Stimulated activated CD4-positive, alpha-beta T cell treated with anti-CD3 and anti-CD28 coated beads, Interleukin-15, amount 100 ng/mL, for 1 hour (primary cell): ENCODE measurements around the gene SMIM23.
"Not testable (repeated sequence)": the region's sequence is repeated elsewhere in the genome, so short reads cannot be mapped to it uniquely, and the experiment has no call there.

Experiments used
- DNase-seq, 2 donors: peaks; one replicate each; pipeline ENCODE4 v3.0.0-alpha.2; 2020; ENCODE audit warnings: low read depth in 1 of 2, low spot score in 1 of 2

The SMIM23 gene

DNA sequence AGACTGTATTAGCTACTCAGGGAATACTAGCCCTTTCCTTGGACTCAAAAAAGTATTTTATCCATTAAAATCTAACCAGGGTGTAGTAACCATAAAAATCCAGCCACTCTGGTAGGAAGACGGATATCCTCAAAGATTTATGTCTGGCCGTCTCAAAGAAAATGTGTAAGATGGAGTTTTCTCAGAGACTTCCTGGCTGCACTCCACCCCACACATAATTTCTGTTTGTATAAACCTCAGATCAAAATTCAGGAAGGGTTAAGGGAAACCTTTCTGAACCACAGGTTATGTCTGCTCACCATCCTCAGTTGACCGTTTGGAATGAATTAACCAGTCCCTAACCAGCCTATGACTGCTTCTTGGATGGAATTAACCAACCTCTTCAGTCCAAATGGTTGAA, 13.8 kb upstream of the SMIM23 start:
- no peak for DNase-seq

DNA sequence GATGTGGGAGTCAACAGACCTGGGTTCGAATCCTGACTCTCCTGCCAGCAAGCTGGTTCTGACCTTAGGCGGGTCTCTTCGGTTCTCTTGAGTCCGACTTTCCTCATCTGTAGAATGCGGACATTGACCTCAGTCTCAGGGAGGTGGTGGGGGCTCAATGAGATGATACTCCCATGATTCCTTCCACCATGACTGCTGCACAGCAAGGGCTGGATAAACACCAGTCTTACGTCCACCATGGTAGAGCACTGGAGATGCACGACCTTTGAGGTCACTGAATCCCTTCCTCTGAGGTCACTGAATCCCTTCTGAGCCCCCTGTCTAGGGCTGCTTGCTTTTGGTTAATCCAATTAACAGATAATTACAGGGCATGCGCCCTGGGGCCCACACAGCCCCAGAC, 12.5 kb upstream of the SMIM23 start:
- no peak for DNase-seq

DNA sequence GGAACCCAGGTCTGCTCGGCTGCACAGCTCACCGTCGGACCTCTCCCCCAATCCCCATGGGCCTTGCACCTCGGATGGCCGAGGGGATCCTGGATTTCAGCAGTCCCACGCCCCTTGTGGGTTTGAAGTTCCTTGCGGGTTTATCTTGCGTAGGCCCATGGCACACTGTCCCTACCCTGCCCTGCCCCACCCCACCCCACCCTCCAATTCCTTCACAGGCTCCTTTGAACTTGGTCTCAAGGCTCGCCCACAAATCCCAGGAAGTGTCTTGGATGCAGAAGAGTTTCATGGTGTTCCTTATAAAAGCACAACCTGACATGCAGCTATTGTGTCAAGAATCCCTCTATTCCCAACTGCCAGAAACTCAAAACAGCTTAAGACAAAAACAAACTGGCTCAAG, 11.2 kb upstream of the SMIM23 start:
- no peak for DNase-seq

DNA sequence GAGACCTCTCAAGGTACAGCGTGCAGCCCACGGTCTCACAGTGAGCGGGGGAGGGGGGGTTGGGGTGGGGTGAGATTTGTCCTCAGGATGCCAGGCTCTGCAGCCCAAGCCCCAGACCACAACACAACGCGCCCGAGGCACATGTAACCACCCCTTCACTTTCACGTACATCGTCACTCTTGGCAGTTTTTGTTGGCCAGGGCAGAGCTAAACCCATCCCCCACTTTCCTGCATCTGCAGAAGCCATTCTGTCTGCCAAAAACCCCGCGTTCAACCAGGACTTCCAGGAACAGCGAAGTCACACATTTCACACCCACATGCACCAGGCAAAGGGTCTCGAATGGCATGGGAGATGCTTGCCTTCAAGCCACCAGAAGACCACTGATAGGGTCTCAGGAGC, 9.4 kb upstream of the SMIM23 start:
- no peak for DNase-seq

DNA sequence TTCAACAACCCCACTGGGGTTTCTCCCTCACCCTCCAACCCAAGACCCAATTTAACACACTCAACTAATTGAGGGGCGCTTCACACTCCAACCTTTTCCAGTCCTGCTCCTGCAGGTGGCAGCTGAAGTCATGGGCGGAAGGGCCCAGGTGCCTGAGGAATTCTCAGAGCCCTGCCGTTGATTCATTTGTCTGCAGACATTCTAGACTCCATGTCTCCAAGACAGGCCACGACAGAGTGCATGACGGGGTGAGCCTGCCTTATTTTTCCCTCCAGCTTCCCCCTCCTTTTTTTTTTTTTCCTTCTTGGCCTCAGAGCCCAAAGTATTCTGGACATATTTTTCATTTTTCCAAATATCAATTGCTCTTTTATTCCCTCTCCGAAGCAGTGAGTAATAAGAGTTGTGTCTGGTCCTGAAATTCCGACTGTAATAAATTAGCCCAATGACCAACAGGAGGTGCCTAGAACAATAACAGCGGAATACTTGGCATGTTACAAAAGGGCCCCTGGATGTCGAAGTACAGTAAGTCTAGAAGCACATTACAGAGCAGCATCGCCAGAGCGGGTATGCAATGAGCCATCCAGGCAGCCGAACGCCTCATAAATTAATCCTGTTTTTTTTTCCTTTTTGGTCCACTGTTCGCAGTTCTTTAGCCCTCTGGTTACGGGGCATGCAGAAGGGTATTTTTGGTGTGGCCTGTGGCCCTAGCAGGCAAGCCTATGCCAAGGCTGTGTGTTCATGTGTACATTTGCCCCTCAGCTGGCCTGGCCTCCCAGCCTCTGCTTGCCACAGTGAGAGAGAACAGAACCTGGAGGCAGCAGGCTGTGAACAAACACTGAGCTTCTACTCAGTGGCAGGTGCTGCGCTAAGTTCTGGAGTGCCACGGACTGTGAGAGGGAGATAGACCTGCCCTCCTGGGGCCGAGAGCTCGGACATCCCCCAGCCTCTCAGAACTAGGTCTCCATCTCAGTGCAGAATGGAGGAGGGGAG, 8.6 kb upstream of the SMIM23 start:
- DNase-seq: no peak

DNA sequence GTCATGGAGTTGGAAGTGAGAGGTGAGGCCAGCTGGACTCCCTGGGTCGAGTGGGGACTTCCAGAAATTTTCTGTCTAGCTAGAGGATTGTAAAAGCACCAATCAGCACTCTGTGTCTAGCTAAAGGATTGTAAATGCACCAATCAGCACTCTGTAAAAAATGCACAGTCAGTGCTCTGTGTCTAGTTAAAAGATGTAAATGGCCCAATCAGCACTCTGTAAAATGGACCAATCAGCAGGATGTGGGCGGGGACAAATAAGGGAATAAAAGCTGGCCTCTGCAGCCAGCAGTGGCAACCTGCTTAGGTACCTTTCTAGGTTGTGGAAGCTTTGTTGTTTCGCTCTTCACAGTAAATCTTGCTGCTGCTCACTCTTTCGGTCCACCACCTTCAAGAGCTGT, 3.9 kb upstream of the SMIM23 start:
- DNase-seq: not testable (repeated sequence)

DNA sequence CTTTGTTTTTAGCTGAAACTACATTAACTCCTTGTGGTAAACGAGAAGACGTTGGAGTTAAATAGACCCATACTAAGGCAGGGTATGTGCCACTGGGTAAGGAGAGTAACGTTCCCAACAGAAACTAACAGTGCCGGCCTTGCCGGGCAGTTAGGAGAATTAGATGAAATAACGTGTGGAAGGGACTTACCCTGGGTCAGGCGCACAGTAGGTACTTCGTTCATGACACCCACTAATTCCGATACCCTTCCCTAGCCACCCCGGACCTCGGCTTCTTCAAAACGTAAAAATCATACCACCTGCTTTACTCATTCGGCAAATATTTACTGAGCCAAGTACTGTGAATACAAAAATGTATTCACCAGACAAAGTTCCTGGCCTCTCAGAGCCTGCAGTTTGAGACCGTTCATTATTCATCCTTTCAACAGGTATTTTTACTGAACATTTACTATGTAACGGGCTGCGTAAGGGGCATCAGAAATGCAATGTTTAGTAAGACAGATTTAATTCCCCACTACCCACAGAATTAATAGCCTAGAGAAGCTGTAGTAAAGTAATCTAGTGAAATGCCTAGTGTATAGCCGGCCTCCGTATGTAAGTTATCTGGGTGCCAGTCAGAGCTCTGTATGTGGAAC, 3.2 kb upstream of the SMIM23 start:
- DNase-seq: no peak

DNA sequence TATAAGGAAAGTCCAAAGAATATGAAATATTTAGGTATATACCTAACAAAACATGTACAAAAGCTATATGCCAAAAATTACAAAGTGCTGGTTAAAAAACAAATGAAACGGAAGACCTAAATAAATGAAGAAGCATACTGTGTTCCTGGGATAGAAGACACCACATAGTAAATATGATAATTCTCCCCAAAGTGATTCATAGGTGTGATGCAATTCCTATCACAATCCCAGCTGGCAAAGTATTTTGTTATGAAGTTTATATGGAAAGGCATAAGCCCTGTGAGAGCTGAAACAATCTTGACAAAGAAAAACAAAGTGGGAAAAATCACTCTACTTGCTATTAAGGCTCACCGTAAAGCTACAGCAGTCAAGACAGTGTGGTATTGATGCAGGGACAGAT, 2.6 kb upstream of the SMIM23 start:
- DNase-seq: no peak

DNA sequence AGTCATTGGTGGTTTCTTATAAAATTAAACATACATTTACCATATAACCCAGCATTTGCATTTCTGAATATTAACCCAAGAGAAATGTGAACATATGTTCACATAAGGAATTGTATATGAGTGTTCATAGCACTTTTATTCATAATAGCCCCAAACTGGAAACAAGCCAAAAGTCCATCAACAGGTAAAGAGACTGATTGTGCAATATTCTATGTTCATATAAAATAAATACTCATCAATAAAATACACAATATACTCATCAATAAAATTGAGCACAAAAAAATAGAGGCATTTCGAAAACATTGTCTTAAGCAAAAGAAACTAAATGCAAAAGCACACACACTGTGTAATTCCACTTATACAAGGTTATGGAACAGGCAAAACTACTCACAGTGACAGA, 3.7 kb downstream of the SMIM23 start:
- DNase-seq: no peak

DNA sequence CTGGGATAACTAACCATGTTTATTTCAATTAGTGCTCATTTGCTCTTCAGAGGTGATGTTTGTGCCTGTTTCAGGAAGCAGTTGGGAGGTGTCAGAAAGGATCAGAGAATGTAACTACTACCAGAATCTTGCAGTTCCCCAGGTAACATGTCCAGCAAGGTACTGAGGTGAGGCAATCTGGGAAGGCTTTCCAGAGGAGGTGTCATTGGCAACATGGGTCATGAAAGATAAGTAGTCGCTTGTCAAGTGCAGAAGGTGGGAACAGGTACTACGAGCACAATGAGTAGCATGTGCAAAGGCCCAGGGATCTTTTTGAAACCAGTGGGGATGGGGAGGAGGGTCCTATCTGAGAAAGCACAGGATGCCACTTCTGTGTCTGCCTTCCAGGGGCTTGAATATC, 4.8 kb downstream of the SMIM23 start:
- no peak for DNase-seq

DNA sequence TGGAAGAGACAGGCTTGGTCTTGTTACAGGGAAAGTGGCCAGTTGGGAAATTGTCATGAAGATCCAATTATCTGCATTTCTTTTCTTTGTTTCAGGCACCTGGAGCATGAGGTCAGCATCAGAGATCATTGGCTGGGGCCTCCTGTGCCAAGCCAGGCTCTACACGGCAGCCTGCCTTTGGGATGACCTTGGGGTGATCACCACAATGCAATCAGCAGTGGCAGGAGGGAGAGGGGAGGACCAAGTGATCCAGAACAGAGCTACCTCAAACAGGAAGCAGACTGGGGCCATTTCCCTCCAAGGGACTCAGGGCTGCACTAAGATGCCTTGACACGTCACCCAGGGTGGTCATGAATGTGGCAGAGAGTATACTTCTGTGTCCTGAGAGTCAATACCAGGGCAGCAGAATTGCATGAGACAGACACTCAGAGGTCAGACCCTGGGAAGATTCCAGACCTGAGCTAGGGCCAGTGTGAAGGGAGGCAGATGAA, 8.9 kb downstream of the SMIM23 start:
- DNase-seq: no peak

DNA sequence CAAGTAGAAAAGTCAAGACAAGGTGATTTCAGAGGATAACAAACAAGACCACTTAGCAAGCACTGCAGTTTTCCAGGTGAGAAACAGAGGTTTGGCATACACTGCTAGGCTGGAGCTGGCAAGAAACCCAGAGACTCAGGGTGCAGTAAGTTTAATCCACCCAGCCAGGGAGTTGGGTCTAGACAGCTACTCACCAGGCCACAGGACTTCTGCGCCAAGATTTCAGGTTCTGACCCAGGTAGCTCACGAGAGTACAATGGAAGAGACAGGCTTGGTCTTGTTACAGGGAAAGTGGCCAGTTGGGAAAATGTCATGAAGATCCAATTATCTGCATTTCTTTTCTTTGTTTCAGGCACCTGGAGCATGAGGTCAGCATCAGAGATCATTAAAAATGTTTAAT, 9.8 kb downstream of the SMIM23 start:
- DNase-seq: no peak

DNA sequence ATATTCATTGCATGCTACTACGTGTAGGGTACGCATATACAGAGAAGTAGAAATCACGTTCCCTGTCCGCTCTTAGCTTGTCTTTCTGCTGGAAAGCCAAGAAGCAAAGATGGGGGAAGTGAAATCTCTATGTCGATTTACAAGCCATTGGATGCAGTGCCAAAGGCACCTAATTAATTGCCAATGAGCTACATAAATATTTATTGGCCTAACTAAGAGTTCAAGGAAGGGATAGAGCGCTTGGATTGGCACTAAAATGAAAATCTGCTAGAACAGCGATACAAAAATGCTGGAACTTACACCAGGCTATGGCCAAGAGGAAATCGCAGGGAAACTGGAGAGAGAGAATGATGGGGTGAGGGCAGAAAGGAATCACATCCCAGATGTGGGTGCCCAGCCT, 10.8 kb downstream of the SMIM23 start:
- no peak for DNase-seq

DNA sequence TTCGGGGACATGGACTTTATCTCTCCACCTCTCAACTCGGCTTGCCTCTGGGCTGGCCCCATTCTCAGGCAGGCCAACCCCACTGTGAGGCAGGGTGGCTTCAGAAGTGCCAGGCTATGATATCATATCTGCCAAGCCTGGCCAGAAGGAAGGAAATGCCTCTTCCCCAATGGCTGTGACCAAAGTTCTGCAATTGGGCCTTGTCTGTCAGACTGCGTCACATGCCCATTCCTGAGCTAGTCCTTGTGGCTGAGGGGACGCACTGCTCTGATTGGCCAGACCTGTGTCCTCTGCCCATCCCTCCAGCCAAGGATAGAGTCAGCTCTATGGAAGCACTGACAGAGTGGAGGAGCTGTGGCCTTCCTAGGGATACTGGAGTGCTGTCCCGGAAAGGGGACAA, 11.9 kb downstream of the SMIM23 start:
- DNase-seq: no peak

DNA sequence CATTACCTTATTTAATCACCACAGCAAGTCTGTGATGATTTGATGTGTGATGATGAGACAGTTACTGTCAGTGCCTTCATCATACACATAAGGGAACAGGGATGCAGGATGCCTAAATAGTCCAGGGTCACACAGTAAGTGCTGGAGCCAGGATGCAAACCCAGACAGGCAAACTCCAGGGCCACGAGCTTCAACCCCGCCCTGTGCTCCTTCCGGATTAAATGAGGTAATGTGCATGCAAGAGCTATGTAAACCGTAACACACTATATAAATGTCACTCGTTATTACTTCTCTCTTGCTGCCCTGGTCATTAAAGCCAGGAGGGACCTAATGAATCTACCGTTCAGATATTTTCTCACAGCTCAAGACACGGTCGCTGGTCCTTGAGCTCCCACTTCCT, 12.8 kb downstream of the SMIM23 start:
- no peak for DNase-seq

DNA sequence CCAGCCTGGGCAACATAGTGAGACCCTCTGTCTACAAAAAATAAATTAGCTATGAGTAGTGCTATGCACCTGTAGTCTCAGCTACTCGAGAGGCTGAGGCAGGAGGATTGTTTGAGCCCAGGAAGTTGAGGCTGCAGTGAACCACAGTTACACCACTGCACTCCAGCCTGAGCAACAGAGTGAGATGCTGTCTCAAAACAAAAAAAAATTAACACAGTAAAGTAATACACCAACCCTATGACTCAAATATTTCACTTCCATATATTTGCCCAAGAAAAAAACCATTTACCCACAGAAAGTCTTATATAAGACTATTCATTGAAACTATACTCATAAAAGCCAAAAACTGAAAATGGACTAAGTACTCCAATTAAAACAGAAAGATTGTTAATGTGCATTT, 16.2 kb downstream of the SMIM23 start:
- DNase-seq: no peak

DNA sequence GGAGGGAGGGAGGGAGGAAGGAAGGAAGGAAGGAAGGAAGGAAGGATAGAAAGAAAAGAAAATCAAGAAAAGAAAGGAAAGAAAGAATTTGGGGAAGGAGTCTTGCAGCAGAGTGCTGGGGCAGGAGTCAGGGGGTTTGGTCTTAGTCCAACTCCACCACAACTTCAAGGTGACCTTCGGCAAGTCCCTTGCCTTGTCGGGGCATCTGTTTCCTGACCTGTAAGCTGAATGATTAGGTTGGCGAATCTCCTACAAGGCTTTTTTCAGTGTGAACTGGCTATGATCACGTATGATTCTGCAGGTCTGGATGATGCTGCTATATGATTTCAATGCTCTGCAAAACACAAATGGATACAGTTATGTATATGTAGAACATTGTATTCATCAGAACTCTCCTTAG, 20.1 kb downstream of the SMIM23 start:
- DNase-seq: no peak

DNA sequence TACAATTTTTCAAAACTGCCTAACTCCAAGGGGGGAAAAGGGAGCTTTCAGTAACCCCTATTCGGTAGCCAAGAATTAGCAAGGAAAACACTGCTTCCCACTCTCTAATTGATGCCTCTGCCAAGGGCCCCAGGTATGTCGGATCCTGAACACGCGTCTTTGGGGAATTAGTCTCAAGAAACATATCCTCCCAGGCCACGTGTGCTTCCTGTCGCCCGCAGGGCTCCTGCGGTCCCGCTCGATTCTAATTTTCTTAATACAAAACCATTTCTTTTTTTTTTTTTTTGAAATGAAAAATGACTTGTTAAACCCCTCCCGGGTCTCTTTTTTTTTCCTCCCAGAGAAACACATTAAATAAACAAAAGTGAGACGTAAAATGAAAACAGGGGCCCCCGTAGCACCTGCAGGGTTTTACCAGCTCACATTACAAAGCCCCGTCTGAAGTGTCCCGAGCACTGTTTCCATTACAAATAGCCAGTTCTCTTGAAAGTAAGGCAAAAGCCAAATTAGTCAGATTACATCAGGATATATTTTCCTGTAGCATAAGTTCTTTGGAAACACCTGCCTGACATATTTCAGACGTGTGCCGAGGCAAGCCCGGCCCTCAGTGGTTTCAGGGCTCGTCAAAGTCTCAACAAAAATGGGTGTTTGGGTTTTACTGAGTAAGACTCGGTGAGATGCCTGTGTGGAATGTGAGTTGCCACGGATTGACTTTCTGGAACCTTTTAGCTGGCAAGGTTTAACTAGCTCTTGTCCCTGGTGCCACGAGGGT, 21.5 kb downstream of the SMIM23 start:
- no peak for DNase-seq

DNA sequence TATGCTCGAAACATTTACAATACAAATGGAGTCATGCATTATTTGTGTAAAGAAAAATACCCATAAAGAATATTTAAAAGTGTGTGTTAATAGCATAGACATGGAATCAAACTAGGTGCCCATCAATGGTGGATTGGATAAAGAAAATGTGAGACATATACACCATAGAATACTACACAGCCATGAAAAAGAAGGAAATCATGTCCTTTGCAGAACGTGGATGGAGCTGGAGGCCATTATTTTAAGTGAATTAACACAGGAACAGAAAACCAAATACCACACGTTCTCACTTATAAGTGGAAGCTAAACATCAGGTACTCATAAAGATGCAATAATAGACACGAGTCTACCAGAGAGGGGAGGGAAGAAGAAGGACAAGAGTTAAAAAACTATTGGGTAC, 22.8 kb downstream of the SMIM23 start:
- DNase-seq: no peak

DNA sequence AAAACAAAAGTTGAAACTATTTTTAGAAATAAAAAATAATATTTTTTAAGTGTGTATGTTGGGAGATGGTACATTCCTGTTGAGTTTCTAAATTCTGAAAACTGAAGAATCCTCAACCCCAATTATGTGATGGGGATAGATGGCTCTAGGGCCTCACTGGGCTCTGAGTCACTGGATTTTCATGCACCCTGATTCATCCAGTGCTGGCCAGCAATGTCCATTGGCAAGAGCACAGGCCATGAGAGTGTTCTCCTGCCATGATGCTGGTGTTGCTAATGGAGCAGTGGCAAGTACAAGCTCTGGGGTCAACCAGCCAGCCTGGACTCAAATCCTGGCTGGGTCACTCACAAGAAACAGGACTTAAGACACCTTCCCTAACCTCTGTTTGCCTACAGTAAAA, 23.3 kb downstream of the SMIM23 start:
- DNase-seq: no peak

DNA sequence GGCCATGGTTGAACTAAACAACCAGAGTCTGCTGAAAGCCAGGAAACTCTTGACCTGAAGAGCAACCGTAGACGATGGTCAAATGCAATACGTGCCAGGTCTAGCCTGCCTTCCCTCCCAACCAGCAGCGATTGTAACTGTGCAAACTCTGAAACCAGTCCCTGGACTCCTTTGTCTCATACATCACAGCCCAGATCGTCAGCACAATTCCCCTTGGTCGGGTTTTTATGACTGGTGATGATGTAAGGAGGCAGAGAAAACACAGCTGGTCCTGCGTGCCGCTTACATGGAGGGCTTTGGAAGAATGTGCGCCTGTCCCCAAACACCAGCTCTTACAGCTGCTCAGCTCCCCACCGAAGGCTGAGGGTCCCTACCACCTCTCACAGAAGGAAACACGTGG, 24.6 kb downstream of the SMIM23 start:
- DNase-seq: no peak

DNA sequence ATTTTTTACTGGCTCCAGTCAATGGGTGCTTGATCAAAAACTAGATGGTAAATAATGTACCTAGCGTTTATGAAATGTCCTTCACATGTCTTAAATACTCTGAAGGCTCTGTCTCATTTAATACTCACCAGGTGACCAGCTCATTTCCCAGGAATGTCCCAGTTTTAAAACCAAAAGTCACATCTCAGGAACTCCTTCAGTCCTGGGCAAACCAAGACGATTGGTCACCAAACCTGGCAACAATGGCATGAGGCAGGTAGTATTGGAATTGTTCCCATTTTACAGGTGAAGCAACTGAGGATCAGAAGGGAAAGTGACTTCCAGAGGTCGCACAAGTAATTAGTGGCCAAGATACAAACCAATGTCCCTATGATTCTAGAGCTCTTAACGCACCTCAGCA, 27.7 kb downstream of the SMIM23 start:
- no peak for DNase-seq
